Skeletal muscle satellite cell (primary cell): ENCODE results near the gene POP7.
"Not testable (repeated sequence)": the region's sequence is repeated elsewhere in the genome, so short reads cannot be mapped to it uniquely, and the experiment has no call there.

Experiments used
- H3K27me3 ChIP-seq: 2 replicates; pipeline ENCODE4 v1.7.0; 2013; ENCODE audit warnings: low read length; ENCODE audit not compliant: control insufficient read depth, insufficient read depth
- H3K36me3 ChIP-seq: 2 replicates; pipeline ENCODE4 v1.7.0; 2013; ENCODE audit warnings: mild to moderate bottlenecking, control low read depth, low read length; ENCODE audit not compliant: insufficient read depth
- H3K4me1 ChIP-seq: 2 replicates; pipeline ENCODE4 v1.7.0; 2013; ENCODE audit warnings: low read length; ENCODE audit not compliant: control insufficient read depth, insufficient read depth
- H3K4me2 ChIP-seq: 2 replicates; pipeline ENCODE4 v1.7.0; 2013; ENCODE audit warnings: mild to moderate bottlenecking, low read length
- H3K4me3 ChIP-seq: 2 replicates; pipeline ENCODE4 v1.7.0; 2013; ENCODE audit warnings: low read length
- H3K9ac ChIP-seq: 2 replicates; pipeline ENCODE4 v1.7.0; 2013; ENCODE audit warnings: mild to moderate bottlenecking, low read depth, low read length, moderate library complexity
- H3K9me3 ChIP-seq: replicated peaks from 2 replicates; pipeline ENCODE4 v1.7.0; 2013; ENCODE audit warnings: mild to moderate bottlenecking, control low read depth, low read length

Gene POP7

DNA sequence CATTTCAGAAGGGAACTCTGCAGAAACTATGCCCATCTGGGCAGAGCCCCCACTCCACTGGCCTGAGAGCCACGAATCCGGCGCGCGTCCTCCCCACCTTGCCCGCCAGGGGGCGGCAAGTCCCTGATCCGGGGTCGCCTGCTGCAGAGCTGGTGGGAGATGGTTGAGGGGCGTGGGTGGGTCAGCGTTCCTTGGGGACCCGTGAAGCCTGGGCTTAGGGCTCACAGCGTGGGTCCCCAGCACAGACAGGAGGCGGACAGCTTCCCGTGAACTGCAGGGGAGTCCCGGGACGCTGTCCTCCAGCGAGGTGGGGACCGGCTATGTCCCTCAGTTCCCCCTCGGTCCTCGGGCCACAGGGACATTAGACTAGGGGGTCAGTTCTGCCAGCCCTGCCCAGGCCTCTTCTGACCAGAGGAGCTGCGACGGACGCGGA, 585 bp upstream of the POP7 start:
- peak overlapping the region; percentile 92 for H3K9ac ChIP-seq
- no peaks in the 10 kb centered on the region for H3K9me3 ChIP-seq
- peaks cover 12% of the 10 kb centered on the region for H3K4me1 ChIP-seq
- H3K4me2 ChIP-seq = peak overlapping the region; percentile 93
- peak overlapping the region; percentile 97 for H3K4me3 ChIP-seq
- peaks cover 5% of the 10 kb centered on the region for H3K27me3 ChIP-seq
- H3K36me3 ChIP-seq = peaks cover 6% of the 10 kb centered on the region

DNA sequence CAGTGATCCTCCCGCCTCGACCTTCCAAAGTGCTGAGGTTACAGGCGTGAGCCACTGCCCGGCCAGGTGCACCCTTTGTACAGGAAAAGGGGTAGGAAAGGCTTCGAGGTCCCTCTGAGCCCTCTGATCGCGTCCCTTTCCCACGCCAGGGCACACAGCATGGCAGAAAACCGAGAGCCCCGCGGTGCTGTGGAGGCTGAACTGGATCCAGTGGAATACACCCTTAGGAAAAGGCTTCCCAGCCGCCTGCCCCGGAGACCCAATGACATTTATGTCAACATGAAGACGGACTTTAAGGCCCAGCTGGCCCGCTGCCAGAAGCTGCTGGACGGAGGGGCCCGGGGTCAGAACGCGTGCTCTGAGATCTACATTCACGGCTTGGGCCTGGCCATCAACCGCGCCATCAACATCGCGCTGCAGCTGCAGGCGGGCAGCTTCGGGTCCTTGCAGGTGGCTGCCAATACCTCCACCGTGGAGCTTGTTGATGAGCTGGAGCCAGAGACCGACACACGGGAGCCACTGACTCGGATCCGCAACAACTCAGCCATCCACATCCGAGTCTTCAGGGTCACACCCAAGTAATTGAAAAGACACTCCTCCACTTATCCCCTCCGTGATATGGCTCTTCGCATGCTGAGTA, 871 bp downstream of the POP7 start:
- Histone ChIP-seq H3K9ac (peak overlapping the region; percentile 92), H3K27me3 (peaks cover 5% of the 10 kb centered on the region), H3K36me3 (peaks cover 6% of the 10 kb centered on the region), H3K4me2 (peak overlapping the region; percentile 93), H3K4me1 (peaks cover 12% of the 10 kb centered on the region), H3K4me3 (peak overlapping the region; percentile 97), H3K9me3 (no peaks in the 10 kb centered on the region)

DNA sequence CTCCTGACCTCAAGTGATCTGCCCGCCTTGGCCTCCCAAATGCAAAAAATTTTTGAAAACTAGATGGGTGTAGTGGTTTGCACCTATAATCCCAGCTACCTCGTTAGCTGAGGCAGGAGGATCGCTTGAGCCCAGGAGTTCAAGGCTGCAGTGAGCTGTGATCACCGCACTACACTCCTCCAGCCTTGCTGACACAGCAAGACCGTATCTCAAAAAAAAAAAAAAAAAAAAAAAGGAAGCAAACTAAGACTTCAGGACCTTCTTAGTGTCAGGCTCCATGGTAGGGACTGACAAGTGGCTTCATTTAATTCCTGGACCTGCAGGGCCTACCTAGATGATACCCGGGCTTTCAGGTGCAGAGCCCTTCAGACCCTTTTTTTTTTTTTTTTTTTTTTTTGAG, 2.5 kb downstream of the POP7 start:
- H3K27me3 ChIP-seq = no peaks in the 10 kb centered on the region
- H3K4me3 ChIP-seq = no peak overlapping the region
- peaks cover 12% of the 10 kb centered on the region for H3K4me1 ChIP-seq
- no peak overlapping the region for H3K4me2 ChIP-seq
- H3K36me3 ChIP-seq = peaks cover 6% of the 10 kb centered on the region
- H3K9ac ChIP-seq = no peak overlapping the region
- no peaks in the 10 kb centered on the region for H3K9me3 ChIP-seq

DNA sequence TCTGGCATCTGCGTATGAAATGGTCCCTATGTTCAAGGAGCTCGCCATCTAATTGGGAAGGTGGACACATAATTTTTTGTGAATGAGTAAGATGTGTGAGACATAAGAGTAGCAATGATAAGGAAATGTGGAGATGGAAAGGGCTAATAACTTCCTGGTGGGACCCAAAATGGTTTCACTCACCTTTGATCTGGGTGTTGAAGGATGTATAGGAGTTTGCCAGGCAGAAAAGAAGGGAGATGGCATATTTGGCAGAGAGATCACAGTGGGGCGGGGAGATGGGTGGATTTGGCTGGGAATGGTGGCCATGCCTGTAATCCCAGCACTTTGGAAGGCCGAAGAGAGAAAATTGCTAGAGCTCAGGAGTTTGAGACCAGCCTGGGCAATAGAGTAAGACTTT, 4.5 kb downstream of the POP7 start:
- Histone ChIP-seq H3K36me3 (peaks cover 6% of the 10 kb centered on the region), H3K4me1 (peaks cover 11% of the 10 kb centered on the region), H3K9me3 (no peaks in the 10 kb centered on the region), H3K4me3 (no peak overlapping the region), H3K9ac (no peak overlapping the region), H3K4me2 (no peak overlapping the region), H3K27me3 (no peaks in the 10 kb centered on the region)

DNA sequence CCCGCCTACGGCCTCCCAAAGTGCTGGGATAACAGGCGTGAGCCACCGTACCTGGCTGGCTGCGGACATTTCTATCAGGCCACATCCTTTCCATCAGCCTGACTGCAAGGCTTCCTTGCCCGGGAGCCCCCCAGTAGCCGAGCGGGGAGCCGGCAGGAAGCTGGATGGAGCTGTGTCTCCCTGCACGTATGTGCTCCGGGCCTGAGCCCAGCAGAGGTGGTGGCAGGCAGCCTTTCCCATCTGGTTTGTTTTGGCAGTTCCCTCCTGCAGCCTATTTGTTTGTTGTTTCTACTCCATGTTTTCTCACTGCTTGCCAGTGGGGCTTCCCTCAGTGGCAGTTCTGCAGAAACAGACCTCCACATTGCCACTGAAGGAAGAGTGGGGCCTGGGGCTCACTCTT, 5.4 kb downstream of the POP7 start:
- no peak overlapping the region for H3K9ac ChIP-seq

DNA sequence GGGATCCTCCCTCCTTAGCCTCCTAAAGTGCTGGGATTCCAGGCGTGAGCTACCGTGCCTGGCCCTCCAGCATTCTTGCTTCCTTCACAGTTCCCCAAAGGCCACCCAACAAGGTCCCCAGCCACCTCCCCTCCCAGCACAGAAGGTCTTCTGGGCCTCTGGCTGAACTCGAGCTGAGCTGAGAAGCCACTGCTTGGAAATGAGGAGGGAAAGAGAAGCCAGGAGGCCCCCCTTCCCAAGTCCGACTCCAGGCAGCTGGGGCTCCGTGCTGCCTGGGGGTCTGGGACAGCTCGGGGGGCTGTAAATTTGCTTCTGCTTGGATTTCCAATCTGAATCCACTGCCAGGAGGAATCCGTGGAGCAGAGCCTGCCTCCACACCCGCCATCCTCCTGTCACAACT, 8.8 kb downstream of the POP7 start:
- H3K4me1 ChIP-seq = no peaks in the 10 kb centered on the region
- no peaks in the 10 kb centered on the region for H3K36me3 ChIP-seq
- H3K4me3 ChIP-seq = no peak overlapping the region
- peaks cover 5% of the 10 kb centered on the region for H3K27me3 ChIP-seq
- no peak overlapping the region for H3K4me2 ChIP-seq
- H3K9me3 ChIP-seq = no peaks in the 10 kb centered on the region
- H3K9ac ChIP-seq = no peak overlapping the region

More for the DNA sequence above, 5.4 kb downstream of the POP7 start:
- Histone ChIP-seq H3K4me2 (no peak overlapping the region), H3K4me3 (no peak overlapping the region), H3K36me3 (peaks cover 6% of the 10 kb centered on the region), H3K27me3 (no peaks in the 10 kb centered on the region), H3K9me3 (no peaks in the 10 kb centered on the region), H3K4me1 (peaks cover 10% of the 10 kb centered on the region)

DNA sequence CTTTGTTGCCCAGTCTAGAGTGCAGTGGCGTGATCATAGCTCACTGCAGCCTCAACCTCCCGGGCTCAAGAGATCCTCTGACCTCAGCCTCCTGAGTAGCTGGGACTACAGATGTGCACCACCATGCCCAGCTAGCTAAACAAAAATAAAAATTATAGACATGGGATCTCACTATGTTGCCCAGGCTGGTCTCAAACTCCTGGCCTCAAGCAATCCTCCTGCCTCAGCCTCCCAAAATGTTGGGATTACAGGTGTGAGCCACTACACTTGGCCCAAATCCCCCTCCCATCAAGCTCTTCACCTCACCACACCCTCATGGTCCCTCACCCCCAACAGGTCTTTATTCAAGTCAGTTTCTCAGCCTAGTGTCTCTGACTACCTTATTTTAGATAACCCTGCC, 11.2 kb downstream of the POP7 start:
- peaks cover 27% of the 10 kb centered on the region for H3K27me3 ChIP-seq
- not testable (repeated sequence) for H3K9ac ChIP-seq, H3K36me3 ChIP-seq, H3K4me3 ChIP-seq, H3K4me1 ChIP-seq, H3K4me2 ChIP-seq, H3K9me3 ChIP-seq

DNA sequence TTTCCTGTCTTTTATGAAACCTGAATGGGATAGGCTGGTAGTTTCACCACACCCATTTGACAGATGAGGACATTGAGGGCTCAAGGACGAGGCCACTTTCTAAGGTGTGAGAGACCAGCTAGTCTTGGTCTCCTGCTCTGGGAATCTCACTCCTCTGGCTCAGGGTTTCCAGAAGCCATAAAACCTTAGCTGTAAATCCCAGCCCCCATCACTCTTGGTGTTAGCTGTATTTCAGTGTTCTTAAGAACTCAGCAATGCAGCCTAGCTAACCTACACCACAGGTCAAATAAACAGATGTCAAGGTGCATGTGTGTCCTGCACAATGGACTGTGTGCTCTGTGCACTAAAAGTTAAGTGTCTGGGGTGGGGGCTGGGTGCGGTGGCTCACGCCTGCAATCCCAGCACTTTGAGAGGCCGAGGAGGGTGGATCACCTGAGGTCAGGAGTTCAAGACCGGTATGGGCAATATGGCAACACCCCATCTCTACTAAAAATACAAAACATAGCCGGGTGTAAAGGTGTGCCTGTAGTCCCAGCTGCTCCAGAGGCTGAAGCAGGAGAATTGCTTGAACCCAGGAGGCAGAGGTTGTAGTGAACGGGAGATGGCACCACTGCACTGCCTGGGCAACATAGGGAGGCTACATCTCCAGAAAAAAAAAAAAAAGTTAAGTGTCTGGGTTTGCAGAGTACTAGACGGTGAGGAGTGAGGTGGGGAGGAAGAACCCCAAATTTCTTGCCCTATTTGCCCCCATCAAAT, 13.8 kb downstream of the POP7 start:
- Histone ChIP-seq H3K9ac (no peak overlapping the region), H3K4me1 (no peaks in the 10 kb centered on the region), H3K27me3 (peaks cover 47% of the 10 kb centered on the region), H3K36me3 (no peaks in the 10 kb centered on the region), H3K4me2 (peak overlapping the region; percentile 50), H3K9me3 (no peaks in the 10 kb centered on the region), H3K4me3 (no peak overlapping the region)

DNA sequence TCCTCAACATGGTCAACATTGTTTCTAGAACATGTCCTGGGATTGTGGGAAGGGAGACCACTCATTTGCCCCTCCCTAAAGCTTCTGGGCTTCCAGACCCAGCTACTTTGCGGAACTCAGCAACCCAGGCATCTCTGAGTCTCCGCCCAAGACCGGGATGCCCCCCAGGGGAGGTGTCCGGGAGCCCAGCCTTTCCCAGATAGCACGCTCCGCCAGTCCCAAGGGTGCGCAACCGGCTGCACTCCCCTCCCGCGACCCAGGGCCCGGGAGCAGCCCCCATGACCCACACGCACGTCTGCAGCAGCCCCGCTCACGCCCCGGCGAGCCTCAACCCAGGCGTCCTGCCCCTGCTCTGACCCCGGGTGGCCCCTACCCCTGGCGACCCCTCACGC, 14.4 kb downstream of the POP7 start, which contains the start of gene EPO:
Gene EPO (plus strand): TSS at position 190 of the 392 bp plus-strand sequence. CDS start 513 bp downstream, outside the sequence.
- H3K27me3 ChIP-seq = peaks cover 47% of the 10 kb centered on the region
- H3K4me2 ChIP-seq = peak within 1 kb of the TSS; percentile 50
- peaks cover 3% of the 10 kb centered on the region for H3K4me1 ChIP-seq
- H3K36me3 ChIP-seq = no peaks in the 10 kb centered on the region
- no peaks in the 10 kb centered on the region for H3K9me3 ChIP-seq
- no peak within 1 kb of the TSS for H3K4me3 ChIP-seq
- H3K9ac ChIP-seq = no peak within 1 kb of the TSS

DNA sequence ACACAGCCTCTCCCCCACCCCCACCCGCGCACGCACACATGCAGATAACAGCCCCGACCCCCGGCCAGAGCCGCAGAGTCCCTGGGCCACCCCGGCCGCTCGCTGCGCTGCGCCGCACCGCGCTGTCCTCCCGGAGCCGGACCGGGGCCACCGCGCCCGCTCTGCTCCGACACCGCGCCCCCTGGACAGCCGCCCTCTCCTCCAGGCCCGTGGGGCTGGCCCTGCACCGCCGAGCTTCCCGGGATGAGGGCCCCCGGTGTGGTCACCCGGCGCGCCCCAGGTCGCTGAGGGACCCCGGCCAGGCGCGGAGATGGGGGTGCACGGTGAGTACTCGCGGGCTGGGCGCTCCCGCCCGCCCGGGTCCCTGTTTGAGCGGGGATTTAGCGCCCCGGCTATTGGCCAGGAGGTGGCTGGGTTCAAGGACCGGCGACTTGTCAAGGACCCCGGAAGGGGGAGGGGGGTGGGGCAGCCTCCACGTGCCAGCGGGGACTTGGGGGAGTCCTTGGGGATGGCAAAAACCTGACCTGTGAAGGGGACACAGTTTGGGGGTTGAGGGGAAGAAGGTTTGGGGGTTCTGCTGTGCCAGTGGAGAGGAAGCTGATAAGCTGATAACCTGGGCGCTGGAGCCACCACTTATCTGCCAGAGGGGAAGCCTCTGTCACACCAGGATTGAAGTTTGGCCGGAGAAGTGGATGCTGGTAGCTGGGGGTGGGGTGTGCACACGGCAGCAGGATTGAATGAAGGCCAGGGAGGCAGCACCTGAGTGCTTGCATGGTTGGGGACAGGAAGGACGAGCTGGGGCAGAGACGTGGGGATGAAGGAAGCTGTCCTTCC, 15.0 kb downstream of the POP7 start:
- Histone ChIP-seq H3K4me3 (no peak overlapping the region), H3K27me3 (peaks cover 47% of the 10 kb centered on the region), H3K4me1 (peaks cover 7% of the 10 kb centered on the region), H3K36me3 (no peaks in the 10 kb centered on the region), H3K9me3 (no peaks in the 10 kb centered on the region), H3K4me2 (no peak overlapping the region), H3K9ac (no peak overlapping the region)

DNA sequence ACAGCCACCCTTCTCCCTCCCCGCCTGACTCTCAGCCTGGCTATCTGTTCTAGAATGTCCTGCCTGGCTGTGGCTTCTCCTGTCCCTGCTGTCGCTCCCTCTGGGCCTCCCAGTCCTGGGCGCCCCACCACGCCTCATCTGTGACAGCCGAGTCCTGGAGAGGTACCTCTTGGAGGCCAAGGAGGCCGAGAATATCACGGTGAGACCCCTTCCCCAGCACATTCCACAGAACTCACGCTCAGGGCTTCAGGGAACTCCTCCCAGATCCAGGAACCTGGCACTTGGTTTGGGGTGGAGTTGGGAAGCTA, 15.5 kb downstream of the POP7 start:
- Histone ChIP-seq H3K36me3 (no peaks in the 10 kb centered on the region), H3K4me2 (no peak overlapping the region), H3K4me3 (no peak overlapping the region), H3K9me3 (no peaks in the 10 kb centered on the region), H3K4me1 (peaks cover 13% of the 10 kb centered on the region), H3K27me3 (peaks cover 47% of the 10 kb centered on the region), H3K9ac (no peak overlapping the region)
